Muscle of leg (tissue), 11 donors: ENCODE data around the gene ACOT6. TPM values are rescaled to one million over a fixed set of nuclear protein-coding genes. Genes with fewer than 3 reads are reported as not detected.
"Not testable (repeated sequence)": the region's sequence is repeated elsewhere in the genome, so short reads cannot be mapped to it uniquely, and the experiment has no call there.

ENCODE experiments used
- DNase-seq: peaks from one replicate; pipeline ENCODE4 v3.0.0; 2013
- H3K27ac ChIP-seq: one replicate; pipeline ENCODE4 v1.5.1; 2013; ENCODE audit warnings: mild to moderate bottlenecking, low read length, control low read depth
- H3K27me3 ChIP-seq: one replicate; pipeline ENCODE4 v1.6.1; 2013; ENCODE audit warnings: low read length; ENCODE audit not compliant: control insufficient read depth, insufficient read depth
- H3K36me3 ChIP-seq: one replicate; pipeline ENCODE4 v1.6.1; 2013; ENCODE audit warnings: low read length; ENCODE audit not compliant: control insufficient read depth, insufficient read depth
- H3K4me1 ChIP-seq: one replicate; pipeline ENCODE4 v1.6.1; 2013; ENCODE audit warnings: low read length; ENCODE audit not compliant: control insufficient read depth, insufficient read depth
- H3K4me3 ChIP-seq: one replicate; pipeline ENCODE4 v1.5.1; 2013; ENCODE audit warnings: low read length, control low read depth
- H3K9me3 ChIP-seq: replicated peaks from 2 replicates; pipeline ENCODE4 v1.6.1; 2013; ENCODE audit warnings: low read depth, low read length; ENCODE audit not compliant: control insufficient read depth
- WGBS: methylation state at CpG from one replicate; pipeline ENCODE4 v1.1.5; 2013; ENCODE audit warnings: missing lambda C conversion rate; ENCODE audit not compliant: insufficient coverage; 5-methylcytosine and 5-hydroxymethylcytosine counted together
- polyA plus RNA-seq, 8 donors: library from polyadenylated mRNA; unstranded; fragments of 120-200 nt; gene quantifications; one replicate each; pipeline versions ENCODE4 v1.2.1 to v1.2.3, GENCODE V29; 2013; ENCODE audit warnings: inconsistent platforms in 1 of 8, low replicate concordance in 1 of 8; ENCODE audit not compliant: insufficient read length in 8 of 8, insufficient read depth in 1 of 8
- total RNA-seq: library from RNA; stranded (reverse); fragments of 120-200 nt; gene quantifications from one replicate; pipeline ENCODE4 v1.2.4, GENCODE V29; 2013

ACOT6 gene
- total and polyA plus RNA-seq, 9 donors, result 0.13 TPM; not detected in 8

GRCh38 chr14:73573034-73573433 lies 39.3 kb upstream of the ACOT6 start:
- no CpG with 5 or more reads among the region's 5 CpGs for WGBS
- not testable (repeated sequence) for H3K27me3 ChIP-seq, H3K9me3 ChIP-seq, H3K4me1 ChIP-seq, DNase-seq, H3K27ac ChIP-seq, H3K4me3 ChIP-seq
- peaks cover 13% of the 10 kb centered on the region for H3K36me3 ChIP-seq

DNA sequence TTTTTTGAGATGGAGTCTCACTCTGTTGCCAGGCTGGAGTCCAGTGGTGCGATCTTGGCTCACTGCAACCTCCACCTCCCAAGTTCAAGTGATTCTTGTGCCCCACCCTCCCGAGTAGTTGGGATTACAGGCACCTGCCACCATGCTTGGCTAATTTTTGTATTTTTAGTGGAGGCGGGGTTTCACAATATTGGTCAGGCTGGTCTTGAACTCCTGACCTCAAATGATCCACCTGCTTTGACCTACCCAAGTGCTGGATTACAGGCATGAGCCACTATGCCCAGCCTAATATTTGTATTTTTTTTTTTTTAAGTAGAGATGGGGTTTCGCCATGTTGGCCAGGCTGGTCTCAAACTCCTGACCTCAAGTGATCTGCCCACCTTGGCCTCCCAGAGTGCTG lies 38.6 kb upstream of the ACOT6 start:
- H3K4me1 ChIP-seq, H3K27me3 ChIP-seq, H3K9me3 ChIP-seq, H3K27ac ChIP-seq, DNase-seq, H3K4me3 ChIP-seq: not testable (repeated sequence)
- no CpG with 5 or more reads among the region's 4 CpGs for WGBS
- H3K36me3 ChIP-seq, result peaks cover 17% of the 10 kb centered on the region

DNA sequence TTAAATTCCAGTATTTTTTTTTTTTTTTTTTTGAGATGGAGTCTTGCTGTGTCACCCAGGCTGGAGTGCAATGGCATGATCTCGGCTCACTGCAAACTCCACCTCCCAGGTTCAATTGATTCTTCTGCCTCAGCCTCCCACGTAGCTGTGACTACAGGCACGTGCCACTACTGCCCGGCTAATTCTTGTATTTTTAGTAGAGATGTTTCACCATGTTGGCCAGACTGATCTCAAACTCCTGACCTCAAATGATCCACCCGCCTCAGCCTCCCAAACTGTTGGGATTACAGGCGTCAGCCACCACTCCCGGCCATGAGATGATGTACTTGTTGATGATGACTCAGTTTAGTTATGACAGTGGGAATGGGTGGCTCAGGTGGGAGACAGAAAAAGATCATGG lies 38.1 kb upstream of the ACOT6 start:
- not testable (repeated sequence) for DNase-seq, H3K27ac ChIP-seq, H3K27me3 ChIP-seq, H3K4me1 ChIP-seq, H3K9me3 ChIP-seq, H3K4me3 ChIP-seq
- WGBS, result 100% methylated on average over 2 of the region's 7 CpGs
- H3K36me3 ChIP-seq, result peaks cover 17% of the 10 kb centered on the region

DNA sequence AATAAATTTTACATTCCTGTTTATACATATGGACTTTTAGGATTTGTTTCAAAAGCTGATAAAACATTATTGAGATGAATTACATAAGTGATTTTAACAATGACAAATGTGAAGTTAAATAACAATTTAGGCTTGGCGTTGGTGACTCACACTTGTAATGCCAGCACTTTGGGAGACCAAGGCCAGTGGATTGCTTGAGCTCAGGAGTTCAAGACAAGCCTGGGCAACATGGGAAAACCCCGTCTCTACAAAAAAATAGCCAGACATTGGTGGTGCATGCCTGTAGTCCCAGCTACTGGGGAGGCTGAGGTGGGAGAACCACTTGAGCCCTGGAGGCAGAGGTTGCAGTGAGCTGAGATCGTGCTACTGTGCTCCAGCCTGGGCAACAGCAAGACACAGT lies 35.9 kb upstream of the ACOT6 start:
- no peaks in the 10 kb centered on the region for H3K4me1 ChIP-seq
- H3K36me3 ChIP-seq, result peaks cover 29% of the 10 kb centered on the region

GRCh38 chr14:73577214-73577613 lies 35.1 kb upstream of the ACOT6 start:
- not testable (repeated sequence) for DNase-seq, H3K4me1 ChIP-seq, H3K27me3 ChIP-seq, H3K4me3 ChIP-seq, H3K9me3 ChIP-seq, H3K27ac ChIP-seq
- H3K36me3 ChIP-seq, result peaks cover 29% of the 10 kb centered on the region
- WGBS, result no CpG with 5 or more reads among the region's 2 CpGs

More for the DNA sequence above, 35.9 kb upstream of the ACOT6 start:
- Histone ChIP-seq H3K4me3 (no peak overlapping the region), H3K27ac (no peak overlapping the region), H3K9me3 (no peaks in the 10 kb centered on the region), H3K27me3 (no peaks in the 10 kb centered on the region)
- no peak for DNase-seq
- WGBS, result 75% methylated on average over 1 of the region's 3 CpGs

DNA sequence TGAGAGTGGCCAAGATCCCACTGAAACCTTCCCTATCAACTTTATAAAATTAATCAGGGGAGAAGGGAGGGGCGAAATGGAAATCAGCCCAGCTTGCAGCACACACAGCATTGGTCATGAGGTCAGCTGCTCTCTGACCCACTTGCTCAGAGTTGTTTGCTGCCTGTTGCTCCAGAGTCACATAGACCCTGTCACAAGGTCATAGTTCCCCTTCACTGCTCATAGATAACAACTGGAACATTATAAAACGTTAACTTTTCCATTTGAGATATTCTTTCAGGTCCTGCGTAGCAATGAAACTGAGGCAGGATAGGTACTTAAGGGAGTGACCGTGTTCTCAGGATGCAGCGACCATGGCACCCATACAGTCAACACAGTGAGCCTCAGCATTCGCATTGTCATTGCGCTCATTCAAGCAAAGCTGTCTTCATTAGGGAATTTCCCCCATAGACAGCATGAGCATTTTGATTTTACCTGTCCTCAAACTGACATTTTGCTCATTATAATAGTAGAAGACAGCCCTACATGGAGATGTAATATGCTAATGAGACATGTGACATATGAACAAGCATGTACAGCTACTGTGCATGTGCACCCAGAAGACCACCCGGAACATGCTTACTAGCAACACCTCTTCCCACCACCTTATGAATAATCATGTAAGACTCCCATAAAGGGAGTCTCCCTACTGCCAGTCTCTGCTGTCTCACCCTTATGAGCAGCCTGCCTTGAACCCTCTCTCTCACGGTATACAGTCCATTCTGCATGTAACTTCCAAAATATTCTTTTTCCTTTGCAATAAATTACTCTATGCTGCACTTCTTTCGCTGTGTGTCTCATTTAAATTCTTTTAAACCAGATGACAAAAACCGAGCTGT lies 30.0 kb upstream of the ACOT6 start:
- 80% methylated on average over 3 of the region's 11 CpGs for WGBS
- H3K27me3 ChIP-seq, H3K9me3 ChIP-seq, H3K4me1 ChIP-seq, H3K27ac ChIP-seq, H3K4me3 ChIP-seq, DNase-seq: not testable (repeated sequence)
- H3K36me3 ChIP-seq, result peaks cover 19% of the 10 kb centered on the region

- H3K9me3 ChIP-seq, result no peaks in the 10 kb centered on the region
- H3K27ac ChIP-seq, result no peak overlapping the region
- no peak for DNase-seq
- no peak overlapping the region for H3K4me3 ChIP-seq
- H3K27me3 ChIP-seq, result peaks cover 6% of the 10 kb centered on the region
- no peaks in the 10 kb centered on the region for H3K36me3 ChIP-seq
- no CpG with 5 or more reads among the region's 1 CpG for WGBS
- H3K4me1 ChIP-seq, result peaks cover 2% of the 10 kb centered on the region
Observed at GRCh38 chr14:73588695-73589094, 23.6 kb upstream of the ACOT6 start.

DNA sequence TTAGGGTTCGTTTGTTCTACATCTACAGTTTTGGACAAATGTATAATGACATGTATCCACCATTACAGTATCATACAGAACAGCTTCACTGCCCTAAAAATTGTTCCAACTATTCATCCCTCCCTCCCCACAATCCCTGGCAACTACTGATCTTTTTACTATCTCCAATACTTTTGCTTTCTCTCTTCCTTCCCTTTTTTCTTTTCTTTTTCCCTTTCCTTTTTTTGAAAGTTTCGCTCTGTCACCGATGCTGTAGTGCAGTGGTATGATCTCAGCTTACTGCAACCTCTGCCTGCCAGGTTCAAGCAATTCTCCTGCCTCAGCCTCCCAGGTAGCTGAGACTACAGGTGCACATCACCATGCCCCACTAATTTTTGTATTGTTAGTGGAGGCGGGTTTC lies 23.2 kb upstream of the ACOT6 start:
- Histone ChIP-seq H3K9me3 (no peaks in the 10 kb centered on the region), H3K36me3 (no peaks in the 10 kb centered on the region), H3K4me3 (no peak overlapping the region), H3K27me3 (peaks cover 6% of the 10 kb centered on the region), H3K4me1 (peaks cover 2% of the 10 kb centered on the region), H3K27ac (no peak overlapping the region)
- no CpG with 5 or more reads among the region's 4 CpGs for WGBS
- no peak for DNase-seq

GRCh38 chr14:73590673-73591004 lies 21.7 kb upstream of the ACOT6 start:
- not testable (repeated sequence) for H3K4me3 ChIP-seq, H3K27me3 ChIP-seq, H3K9me3 ChIP-seq, H3K27ac ChIP-seq, H3K4me1 ChIP-seq, H3K36me3 ChIP-seq, DNase-seq
- WGBS, result 90% methylated on average over 7 of the region's 32 CpGs

DNA sequence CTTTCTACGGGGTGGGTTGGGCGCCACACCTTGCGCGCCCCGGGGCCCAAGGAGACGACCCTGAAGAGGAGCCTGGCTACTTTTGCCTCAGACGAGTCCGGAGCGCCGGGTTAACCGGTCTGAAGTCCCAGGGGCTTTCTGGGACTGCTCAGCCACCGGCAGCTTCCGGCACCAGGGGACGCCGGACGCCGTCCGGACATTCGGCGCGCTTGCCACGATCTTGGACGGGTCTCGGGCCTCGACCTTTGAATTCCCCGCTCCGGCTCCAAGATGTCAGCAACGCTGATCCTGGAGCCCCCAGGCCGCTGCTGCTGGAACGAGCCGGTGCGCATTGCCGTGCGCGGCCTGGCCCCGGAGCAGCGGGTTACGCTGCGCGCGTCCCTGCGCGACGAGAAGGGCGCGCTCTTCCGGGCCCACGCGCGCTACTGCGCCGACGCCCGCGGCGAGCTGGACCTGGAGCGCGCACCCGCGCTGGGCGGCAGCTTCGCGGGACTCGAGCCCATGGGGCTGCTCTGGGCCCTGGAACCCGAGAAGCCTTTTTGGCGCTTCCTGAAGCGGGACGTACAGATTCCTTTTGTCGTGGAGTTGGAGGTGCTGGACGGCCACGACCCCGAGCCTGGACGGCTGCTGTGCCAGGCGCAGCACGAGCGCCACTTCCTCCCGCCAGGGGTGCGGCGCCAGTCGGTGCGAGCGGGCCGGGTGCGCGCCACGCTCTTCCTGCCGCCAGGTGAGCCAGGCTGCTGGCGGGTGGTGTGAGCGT lies 20.4 kb upstream of the ACOT6 start, which contains the start of gene ACOT4:
Gene ACOT4 (plus strand): TSS at position 184 of the 760 bp plus-strand sequence. CDS start 87 bp downstream, at position 271.
- Histone ChIP-seq H3K27me3 (peaks cover 6% of the 10 kb centered on the region), H3K27ac (no peak within 1 kb of the TSS)
- DNase-seq, result peak; percentile 44

More for the DNA sequence above, 20.4 kb upstream of the ACOT6 start, which contains the start of gene ACOT4:
- H3K4me3 ChIP-seq, result peak within 1 kb of the TSS; percentile 46
- H3K4me1 ChIP-seq, result peaks cover 2% of the 10 kb centered on the region
- H3K9me3 ChIP-seq, result no peaks in the 10 kb centered on the region
- 2% methylated on average over 87 of the region's 89 CpGs for WGBS
- no peaks in the 10 kb centered on the region for H3K36me3 ChIP-seq
